Midbrain (tissue), 1 donor: ENCODE results near the gene MEIS1.

Experiments used
- DNase-seq: peaks from one replicate; lab custom pipeline; 2025; lab: John Stamatoyannopoulos, UW

MEIS1 gene

DNA sequence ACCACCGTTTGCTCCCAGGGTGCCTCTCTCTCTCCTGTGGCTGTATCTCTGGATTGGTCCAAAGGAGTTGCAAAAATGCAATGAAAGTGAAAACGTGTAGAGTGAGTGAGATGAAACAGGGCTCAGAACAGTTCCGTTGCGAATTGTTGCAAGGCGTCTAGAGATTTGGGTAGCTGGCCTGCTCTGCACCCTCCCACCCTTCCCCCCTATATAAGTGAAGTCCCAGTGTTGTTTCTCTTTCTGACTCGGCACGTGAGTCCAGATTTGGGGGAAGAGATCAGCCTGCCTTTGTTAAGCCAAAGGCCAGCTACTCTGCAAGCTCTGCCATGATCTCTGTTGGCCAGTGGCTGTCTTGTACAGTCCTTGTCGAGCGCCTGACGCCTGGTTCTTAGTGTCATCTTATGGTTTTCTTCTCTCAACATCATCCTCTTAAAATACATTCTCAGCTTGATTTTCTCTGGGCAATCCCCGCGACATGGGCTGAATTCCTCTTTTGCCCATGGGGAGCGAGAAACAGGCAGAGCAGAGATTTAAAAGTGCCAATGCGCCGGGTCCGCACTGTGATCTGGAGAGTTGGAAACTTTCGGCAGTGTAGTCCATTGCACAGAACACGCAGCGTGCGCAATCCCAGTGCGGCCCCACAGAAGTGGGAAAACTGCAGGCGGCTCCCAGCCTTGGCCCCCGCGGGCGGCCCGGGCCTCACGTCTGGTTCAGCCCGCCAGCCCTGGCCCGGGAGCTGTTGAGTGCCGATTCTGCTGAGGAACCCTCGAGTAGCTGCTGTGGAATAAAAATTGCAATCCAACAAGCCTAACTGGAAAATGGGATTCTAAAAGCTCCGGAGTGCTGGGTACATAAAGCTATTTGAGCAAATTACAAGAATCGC is 9.3 kb downstream of the MEIS1 start:
- no peak for DNase-seq

- DNase-seq: no peak
Observed at GRCh38 chr2:66445076-66445924, 10.4 kb downstream of the MEIS1 start.

GRCh38 chr2:66445925-66446871 is 11.3 kb downstream of the MEIS1 start:
- DNase-seq: peak; percentile 19

DNA sequence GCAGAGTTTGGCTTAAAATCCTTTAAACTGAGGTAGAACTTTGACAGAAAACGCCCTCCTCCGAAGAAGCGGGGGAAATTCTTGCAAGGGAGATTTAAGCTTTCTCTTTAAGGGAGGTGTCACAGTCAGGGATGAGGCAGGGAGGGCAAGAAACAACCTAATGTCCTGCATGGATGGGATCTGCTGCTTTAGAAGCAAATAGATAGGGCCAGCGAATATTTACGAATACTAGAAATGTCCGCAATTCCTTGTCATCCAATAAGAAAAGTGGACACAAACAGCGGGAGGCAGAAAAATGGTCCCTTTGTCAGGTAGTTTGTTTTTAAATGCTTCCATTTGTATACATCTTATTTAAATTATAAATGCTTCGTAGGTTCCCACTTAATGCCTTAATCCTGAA is 12.0 kb downstream of the MEIS1 start:
- DNase-seq: no peak

GRCh38 chr2:66447677-66448076 is 12.8 kb downstream of the MEIS1 start:
- DNase-seq: peak; percentile 33

- DNase-seq: no peak
Observed at GRCh38 chr2:66448136-66448991, 13.4 kb downstream of the MEIS1 start.

- DNase-seq: no peak
Observed at GRCh38 chr2:66452214-66452613, 17.3 kb downstream of the MEIS1 start.

DNA sequence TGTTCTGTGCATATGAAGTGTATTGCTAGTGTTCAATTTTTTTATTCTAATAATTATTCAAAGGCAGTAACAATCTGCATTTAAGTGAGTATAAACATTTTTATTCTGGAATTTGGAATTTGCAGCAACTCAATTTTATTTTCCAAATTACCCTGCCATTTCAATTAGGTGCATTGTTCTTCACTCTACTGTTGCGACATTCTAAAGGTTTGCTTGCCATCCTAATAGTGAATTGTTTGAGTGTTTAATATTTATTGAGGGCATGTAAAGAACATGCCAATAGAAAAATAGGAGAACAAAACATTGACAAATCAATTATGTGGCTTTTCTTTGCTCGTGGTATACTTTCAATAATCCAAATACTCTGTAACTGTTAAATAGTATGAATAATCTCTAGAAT is 18.0 kb downstream of the MEIS1 start:
- no peak for DNase-seq

DNA sequence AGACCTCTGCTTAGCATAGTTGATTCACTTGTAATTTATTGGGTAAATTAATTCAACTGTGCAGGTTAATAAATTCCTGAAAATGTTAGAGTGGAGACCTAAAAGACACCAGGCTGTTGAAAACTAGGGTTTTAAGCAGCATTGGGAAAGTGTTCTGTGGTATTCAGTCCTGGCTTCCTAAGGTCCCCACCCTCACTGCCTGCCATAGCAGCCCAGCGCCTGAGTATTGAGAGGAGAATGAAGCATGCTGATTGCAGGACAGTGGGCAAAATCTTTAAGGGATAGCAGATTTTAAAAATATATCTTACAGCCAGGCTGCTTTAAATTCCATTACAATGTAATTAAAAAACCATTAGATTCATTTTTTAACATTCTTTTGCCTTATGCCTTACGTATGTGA is 20.6 kb downstream of the MEIS1 start:
- no peak for DNase-seq

DNA sequence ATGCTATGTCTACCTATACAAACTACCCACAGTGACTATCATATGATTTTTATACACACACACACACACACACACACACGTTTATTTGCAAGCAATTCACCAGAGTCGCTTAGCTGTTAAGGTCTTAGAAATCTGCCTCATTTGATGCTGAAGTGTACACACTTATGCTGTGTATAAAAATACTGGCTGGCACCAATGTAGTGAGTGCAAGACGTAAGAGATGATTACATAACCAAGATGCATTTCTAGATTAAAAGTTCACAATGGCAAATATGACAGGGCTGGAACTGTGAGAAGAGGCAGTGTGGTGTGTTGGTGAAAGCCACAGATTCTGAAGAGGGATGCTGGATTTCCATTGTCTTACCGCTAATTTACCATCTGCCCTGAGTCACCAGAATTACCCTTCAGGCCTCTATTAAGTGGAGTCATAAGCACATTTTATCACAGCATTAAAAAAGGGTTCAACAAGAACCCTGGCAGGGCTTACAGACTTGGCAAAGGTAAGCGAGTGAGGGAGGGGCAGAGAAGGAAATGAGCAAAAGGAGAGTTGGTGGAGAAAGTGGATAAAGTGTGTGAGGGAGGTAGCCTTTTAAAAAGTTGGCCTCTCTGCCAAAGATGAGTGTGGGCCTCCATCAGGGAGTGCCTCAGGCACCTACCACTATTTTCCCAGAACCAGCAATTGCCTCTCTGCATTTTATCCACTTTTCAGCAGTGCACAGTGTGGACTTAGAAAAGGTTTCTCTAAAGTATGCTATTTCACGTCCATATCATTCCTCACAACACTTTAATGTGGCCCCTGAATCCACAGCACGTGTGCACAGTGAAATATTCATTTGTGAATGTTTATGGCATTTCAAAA is 21.5 kb downstream of the MEIS1 start:
- no peak for DNase-seq

- DNase-seq: no peak
Observed at GRCh38 chr2:66457545-66457944, 22.6 kb downstream of the MEIS1 start.

GRCh38 chr2:66460031-66460430 is 25.1 kb downstream of the MEIS1 start:
- DNase-seq: no peak

DNA sequence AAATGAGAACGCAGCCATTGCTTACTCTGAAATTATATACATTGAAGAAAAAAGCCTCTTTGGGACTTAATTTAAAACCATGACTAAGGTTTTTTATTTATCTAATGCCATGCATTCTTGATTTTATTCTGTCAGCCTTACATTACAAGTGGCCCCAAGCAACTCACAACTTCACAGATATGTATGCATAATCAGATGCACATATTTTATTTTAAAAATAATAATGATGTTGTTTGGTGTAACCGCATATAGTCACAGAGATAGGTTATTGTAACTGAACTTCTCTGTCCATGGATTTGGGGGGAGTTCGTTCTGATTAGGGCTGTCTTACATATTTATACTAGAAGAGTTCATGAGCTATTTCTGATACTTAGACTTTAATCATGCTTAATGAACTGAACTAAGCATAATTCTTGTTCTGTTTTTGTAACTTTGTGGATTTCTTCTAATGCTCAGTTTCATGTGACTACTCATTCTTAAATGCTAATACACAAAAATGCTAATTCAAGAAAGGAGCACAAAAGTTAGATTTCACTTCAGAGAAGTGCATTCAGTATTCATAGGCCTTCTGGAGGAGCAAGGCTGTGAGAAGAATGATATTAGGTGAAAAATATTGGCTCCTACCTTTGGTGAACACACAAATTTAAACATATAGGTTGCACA is 26.2 kb downstream of the MEIS1 start:
- no peak for DNase-seq

GRCh38 chr2:66461664-66462500 is 27.0 kb downstream of the MEIS1 start:
- DNase-seq: peak; percentile 40

DNA sequence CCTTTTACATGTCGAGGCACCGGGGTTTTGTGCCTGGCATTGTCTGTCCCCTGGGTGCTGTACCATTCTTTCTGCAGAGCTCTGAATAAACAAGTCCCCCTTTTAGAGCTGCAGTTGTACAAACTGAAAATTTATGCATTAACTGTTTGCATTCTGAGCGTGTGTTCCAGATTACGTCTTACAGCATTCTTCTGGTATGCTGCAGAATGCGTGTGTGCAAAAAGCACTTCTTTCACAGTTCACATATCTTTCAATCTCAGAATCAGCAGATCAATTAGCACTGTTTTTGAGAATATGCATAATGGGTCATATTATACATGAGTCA is 27.5 kb downstream of the MEIS1 start:
- DNase-seq: no peak

- peak; percentile 24 for DNase-seq
Observed at GRCh38 chr2:66463206-66463755, 28.4 kb downstream of the MEIS1 start.

- no peak for DNase-seq
Observed at GRCh38 chr2:66464930-66465637, 30.2 kb downstream of the MEIS1 start.

DNA sequence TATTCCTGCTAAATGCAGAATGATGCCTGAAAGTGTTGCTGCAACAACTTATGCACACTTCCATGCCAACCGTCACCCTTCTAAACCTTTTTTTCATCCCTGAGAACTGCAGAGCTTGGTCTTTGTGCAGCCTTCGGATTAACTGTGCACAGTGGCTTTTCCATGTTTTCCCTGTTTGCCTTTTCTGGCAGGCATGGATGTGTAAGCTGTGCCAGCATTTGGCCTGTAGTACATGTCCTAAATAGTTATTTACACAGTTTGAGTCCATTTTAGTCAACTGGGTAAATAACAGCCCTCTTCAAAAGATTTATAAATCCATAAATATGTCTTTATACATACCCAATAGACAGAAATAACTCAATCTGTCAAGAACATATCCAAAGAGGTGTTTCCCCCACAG is 31.5 kb downstream of the MEIS1 start:
- peak; percentile 11 for DNase-seq
